ENCODE data around the gene ARHGAP31.
"Not testable (repeated sequence)": the region's sequence is repeated elsewhere in the genome, so short reads cannot be mapped to it uniquely, and the experiment has no call there.

The ARHGAP31 gene

GRCh38 chr3:119293871-119294695 lies at the start of gene ARHGAP31:
ARHGAP31 (plus strand) TSS chr3:119294383; CDS start chr3:119294905, 522 bp downstream.
- DNase-seq: peak; percentile 30 to 45

- no peak for DNase-seq
These were observed 48.4 kb upstream of the ARHGAP31 start for GRCh38 chr3:119245778-119246177.

GRCh38 chr3:119255214-119255613 lies 39.0 kb upstream of the ARHGAP31 start:
- no peak for DNase-seq

GRCh38 chr3:119257111-119257510 lies 37.1 kb upstream of the ARHGAP31 start:
- no peak for DNase-seq

- DNase-seq: no peak
These were observed 36.4 kb upstream of the ARHGAP31 start for GRCh38 chr3:119257654-119258410.

- DNase-seq: peak in 1 of 2 donors; percentile 34
These were observed 35.3 kb upstream of the ARHGAP31 start for GRCh38 chr3:119258915-119259314.

GRCh38 chr3:119259821-119260220 lies 34.4 kb upstream of the ARHGAP31 start:
- DNase-seq: no peak

- DNase-seq: no peak
These were observed 33.1 kb upstream of the ARHGAP31 start for GRCh38 chr3:119261055-119261454.

GRCh38 chr3:119270212-119270611 lies 24.0 kb upstream of the ARHGAP31 start:
- not testable (repeated sequence) for DNase-seq

- no peak for DNase-seq
These were observed 17.5 kb upstream of the ARHGAP31 start for GRCh38 chr3:119276680-119277079.

GRCh38 chr3:119279101-119279554 lies 15.1 kb upstream of the ARHGAP31 start:
- peak in 1 of 2 donors; percentile 41 for DNase-seq

- peak in 1 of 2 donors; percentile 19 for DNase-seq
These were observed 14.5 kb upstream of the ARHGAP31 start for GRCh38 chr3:119279584-119280243.

- DNase-seq: no peak
These were observed 5.3 kb upstream of the ARHGAP31 start for GRCh38 chr3:119288669-119289403.

- no peak for DNase-seq
These were observed 4.8 kb upstream of the ARHGAP31 start for GRCh38 chr3:119289404-119289770.

GRCh38 chr3:119290613-119291012 lies 3.6 kb upstream of the ARHGAP31 start:
- DNase-seq: no peak

- no peak for DNase-seq
These were observed 3.0 kb upstream of the ARHGAP31 start for GRCh38 chr3:119291062-119291700.

- no peak for DNase-seq
These were observed 1.5 kb upstream of the ARHGAP31 start for GRCh38 chr3:119292666-119293065.

GRCh38 chr3:119293105-119293870 lies 895 bp upstream of the ARHGAP31 start:
- no peak for DNase-seq

- peak in 1 of 2 donors; percentile 42 for DNase-seq
These were observed 801 bp downstream of the ARHGAP31 start for GRCh38 chr3:119294696-119295671.

Measured in hippocampal formation (tissue), 2 donors.